HepG2 (cell line): ENCODE measurements around the gene TEKT3. TPM values are rescaled to one million over a fixed set of nuclear protein-coding genes. Genes with fewer than 3 reads are reported as not detected.

Experiments used
- DMAP1 ChIP-seq: IDR thresholded peaks from 2 replicates; pipeline ENCODE4 v1.6.1; 2016
- ELF3 ChIP-seq: IDR thresholded peaks from 2 replicates; pipeline ENCODE4 v1.6.1; 2016; ENCODE audit warnings: missing genetic modification reagents, missing compliant biosample characterization
- HIC2 ChIP-seq: sonication (generic); formaldehyde crosslinking; IDR thresholded peaks from 2 replicates; pipeline ENCODE4 v1.9.0; 2022; ENCODE audit warnings: low read depth, missing genetic modification reagents
- KDM5A ChIP-seq: fragments of 200-600 bp; sonication (generic); IDR thresholded peaks from 2 replicates; pipeline ENCODE4 v1.7.0; 2018; ENCODE audit warnings: antibody characterized with exemption, mild to moderate bottlenecking, low read length, borderline replicate concordance
- KDM6A ChIP-seq: IDR thresholded peaks from 2 replicates; pipeline ENCODE4 v1.6.1; 2016; ENCODE audit warnings: low read depth
- MED8 ChIP-seq: sonication (generic); formaldehyde crosslinking; IDR thresholded peaks from 2 replicates; pipeline ENCODE4 v1.8.1; 2023; ENCODE audit warnings: mild to moderate bottlenecking, missing genetic modification reagents; ENCODE audit not compliant: insufficient replicate concordance
- NR2F1 ChIP-seq, 2 experiments: fragments of 450-650 bp in 1 of 2; formaldehyde crosslinking in 1 of 2; IDR thresholded peaks; 2 replicates each; pipeline versions ENCODE4 v1.5.0 to v1.6.1; 2016 to 2020; ENCODE audit warnings: mild to moderate bottlenecking in 1 of 2, missing compliant biosample characterization in 1 of 2, missing genetic modification reagents in 1 of 2, moderate library complexity in 1 of 2
- RFX1 ChIP-seq: fragments of 450-650 bp; IDR thresholded peaks from 2 replicates; pipeline ENCODE4 v1.6.1; 2017
- SIX1 ChIP-seq: sonication (generic); formaldehyde crosslinking; IDR thresholded peaks from 2 replicates; pipeline ENCODE4 v1.4.0; 2020; ENCODE audit warnings: missing genetic modification reagents, borderline replicate concordance
- SMAD9 ChIP-seq: sonication (generic); formaldehyde crosslinking; IDR thresholded peaks from 2 replicates; pipeline ENCODE4 v1.5.1; 2020; ENCODE audit warnings: mild to moderate bottlenecking, missing genetic modification reagents
- SMARCC2 ChIP-seq: fragments of 450-650 bp; IDR thresholded peaks from 2 replicates; pipeline ENCODE4 v1.6.1; 2017; ENCODE audit warnings: antibody characterized with exemption, mild to moderate bottlenecking
- SP2 ChIP-seq: sonication (generic); formaldehyde crosslinking; IDR thresholded peaks from 2 replicates; pipeline ENCODE4 v1.5.1; 2020; ENCODE audit warnings: mild to moderate bottlenecking, missing genetic modification reagents
- SRF ChIP-seq: IDR thresholded peaks from 2 replicates; pipeline ENCODE4 v1.6.1; 2011; ENCODE audit warnings: mild to moderate bottlenecking, low read depth, low read length, moderate library complexity
- TBX3 ChIP-seq: fragments of 450-650 bp; IDR thresholded peaks from 2 replicates; pipeline ENCODE4 v1.6.1; 2017; ENCODE audit warnings: antibody characterized with exemption, mild to moderate bottlenecking, inconsistent platforms, borderline replicate concordance
- TGIF2 ChIP-seq: IDR thresholded peaks from 2 replicates; pipeline ENCODE4 v1.6.1; 2016; ENCODE audit warnings: control low read depth, missing compliant biosample characterization
- THYN1 ChIP-seq: sonication (generic); formaldehyde crosslinking; IDR thresholded peaks from 2 replicates; pipeline ENCODE4 v1.8.1; 2023; ENCODE audit warnings: low read depth, mild to moderate bottlenecking, moderate library complexity, missing genetic modification reagents, borderline replicate concordance
- TP53 ChIP-seq: sonication (generic); formaldehyde crosslinking; conservative IDR thresholded peaks from 2 replicates; pipeline ENCODE4 v1.4.0; 2020; ENCODE audit warnings: missing genetic modification reagents
- U2AF1 ChIP-seq: fragments of 200-400 bp; formaldehyde crosslinking; optimal IDR thresholded peaks from 2 replicates; pipeline ENCODE3; 2017; ENCODE audit warnings: mild to moderate bottlenecking, low read depth, low read length
- ZNF564 ChIP-seq: sonication (generic); formaldehyde crosslinking; IDR thresholded peaks from 2 replicates; pipeline ENCODE4 v1.8.1; 2023; ENCODE audit warnings: mild to moderate bottlenecking, missing genetic modification reagents
- ZSCAN12 ChIP-seq: sonication (generic); formaldehyde crosslinking; IDR thresholded peaks from 2 replicates; pipeline ENCODE4 v1.9.0; 2021; ENCODE audit warnings: mild to moderate bottlenecking, missing genetic modification reagents
- ZZZ3 ChIP-seq: sonication (generic); formaldehyde crosslinking; IDR thresholded peaks from 2 replicates; pipeline ENCODE4 v1.4.0; 2020; ENCODE audit warnings: missing genetic modification reagents, mild to moderate bottlenecking, borderline replicate concordance
- polyA plus RNA-seq, 8 experiments: library from polyadenylated mRNA; depleted of rRNA in 3 of 8; stranded (reverse) in 7 of 8; unstranded in 1 of 8; fragments of >200 nt; fragmentation: Illumina TruSeq in 4 of 8; extraction: Trizol in 4 of 8; gene quantifications; 2 replicates each; pipeline versions ENCODE4 v1.2.1 to v1.2.3, GENCODE V29; 2011 to 2016; ENCODE audit warnings: low read depth in 4 of 8, missing spikeins in 1 of 8, mixed read lengths in 1 of 8; ENCODE audit not compliant: insufficient read depth in 1 of 8
- total RNA-seq, 5 experiments: library from RNA; depleted of rRNA; stranded (reverse); fragments of >200 nt; fragmentation: Illumina TruSeq; extraction: Trizol; gene quantifications; 2 replicates each; pipeline ENCODE4 v1.2.3, GENCODE V29; 2016; ENCODE audit warnings: low read depth in 1 of 5
- TF ChIP-seq, protein P1 (sequence below): IDR thresholded peaks from 2 replicates; pipeline ENCODE4 v1.6.1; 2016; ENCODE audit warnings: missing biosample characterization, missing genetic modification reagents, low read depth
- TF ChIP-seq, protein P2 (sequence below): sonication (generic); formaldehyde crosslinking; conservative IDR thresholded peaks from 2 replicates; pipeline ENCODE4 v1.8.0; 2022; ENCODE audit warnings: missing genetic modification reagents

The TEKT3 gene
- total and polyA plus RNA-seq, 2 of the 13 experiments (the other 11 are each of a cell fraction or from before 2014, with no cell fraction given), result 0.58 to 0.82 TPM

- TF ChIP-seq SP2 (CRISPR knock-in tag) (no peak), TBX3 (no peak), SRF (no peak), U2AF1 (no peak), SMARCC2 (no peak), MED8 (no peak), DMAP1 (CRISPR knock-in tag) (no peak), THYN1 (no peak), TP53 (CRISPR knock-in tag) (no peak), SIX1 (CRISPR knock-in tag) (no peak), KDM6A (CRISPR knock-in tag) (no peak), RFX1 (no peak), ZZZ3 (CRISPR knock-in tag) (no peak), ZSCAN12 (CRISPR knock-in tag) (no peak), ELF3 (0 out of 2 replicates have a peak, but pooled peaks have one; percentile 21), NR2F1 (CRISPR knock-in tag; IDR thresholded peaks at IDR 0.05) (0 out of 4 replicates have a peak, but pooled peaks of 1 of the 2 experiments have one; percentile 19), SMAD9 (CRISPR knock-in tag) (no peak), KDM5A (0 out of 2 replicates have a peak, but pooled peaks have one; percentile 37), ZNF564 (CRISPR knock-in tag) (no peak), TGIF2 (CRISPR knock-in tag) (0 out of 2 replicates have a peak, but pooled peaks have one; percentile 23), HIC2 (CRISPR knock-in tag) (no peak; the same call in 1 of the 2 replicates)
- TF ChIP-seq, protein P1, sequence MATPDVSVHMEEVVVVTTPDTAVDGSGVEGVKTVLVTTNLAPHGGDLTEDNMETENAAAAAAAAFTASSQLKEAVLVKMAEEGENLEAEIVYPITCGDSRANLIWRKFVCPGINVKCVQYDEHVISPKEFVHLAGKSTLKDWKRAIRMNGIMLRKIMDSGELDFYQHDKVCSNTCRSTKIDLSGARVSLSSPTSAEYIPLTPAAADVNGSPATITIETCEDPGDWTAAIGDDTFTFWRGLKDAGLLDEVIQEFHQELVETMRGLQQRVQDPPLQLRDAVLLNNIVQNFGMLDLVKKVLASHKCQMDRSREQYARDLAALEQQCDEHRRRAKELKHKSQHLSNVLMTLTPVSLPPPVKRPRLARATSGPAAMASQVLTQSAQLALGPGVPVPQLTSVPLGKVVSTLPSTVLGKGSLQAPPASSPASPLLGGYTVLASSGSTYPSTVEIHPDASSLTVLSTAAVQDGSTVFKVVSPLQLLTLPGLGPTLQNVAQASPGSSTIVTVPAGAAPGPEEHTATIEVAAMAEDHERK (CRISPR knock-in tag), result no peak
- TF ChIP-seq, protein P2, sequence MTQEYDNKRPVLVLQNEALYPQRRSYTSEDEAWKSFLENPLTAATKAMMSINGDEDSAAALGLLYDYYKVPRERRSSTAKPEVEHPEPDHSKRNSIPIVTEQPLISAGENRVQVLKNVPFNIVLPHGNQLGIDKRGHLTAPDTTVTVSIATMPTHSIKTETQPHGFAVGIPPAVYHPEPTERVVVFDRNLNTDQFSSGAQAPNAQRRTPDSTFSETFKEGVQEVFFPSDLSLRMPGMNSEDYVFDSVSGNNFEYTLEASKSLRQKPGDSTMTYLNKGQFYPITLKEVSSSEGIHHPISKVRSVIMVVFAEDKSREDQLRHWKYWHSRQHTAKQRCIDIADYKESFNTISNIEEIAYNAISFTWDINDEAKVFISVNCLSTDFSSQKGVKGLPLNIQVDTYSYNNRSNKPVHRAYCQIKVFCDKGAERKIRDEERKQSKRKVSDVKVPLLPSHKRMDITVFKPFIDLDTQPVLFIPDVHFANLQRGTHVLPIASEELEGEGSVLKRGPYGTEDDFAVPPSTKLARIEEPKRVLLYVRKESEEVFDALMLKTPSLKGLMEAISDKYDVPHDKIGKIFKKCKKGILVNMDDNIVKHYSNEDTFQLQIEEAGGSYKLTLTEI (CRISPR knock-in tag), result no peak
Observed at GRCh38 chr17:15260376-15261257, 80.8 kb downstream of the TEKT3 start (continued).
